Prostate gland (tissue), 2 donors: ENCODE results near the gene THBS1. TPM values are rescaled to one million over a fixed set of nuclear protein-coding genes. Genes with fewer than 3 reads are reported as not detected.

ENCODE experiments used
- DNase-seq: peaks from one replicate; pipeline ENCODE4 v3.0.0-alpha.2; 2019; ENCODE audit warnings: low spot score
- H3K27ac ChIP-seq, 2 donors: fragments of 200-600 bp; sonication (generic); 2 replicates each; pipeline ENCODE4 v1.5.1; 2017 to 2019
- H3K27me3 ChIP-seq: fragments of 200-600 bp; sonication (generic); replicated peaks from 2 replicates; pipeline ENCODE4 v1.5.1; 2019; ENCODE audit not compliant: insufficient read depth
- H3K36me3 ChIP-seq, 2 donors: fragments of 200-600 bp; sonication (generic); 1 replicate in 1 of 2; 2 replicates in 1 of 2; pipeline versions ENCODE4 v1.5.1 to v1.8.1; 2017 to 2019
- H3K4me1 ChIP-seq: fragments of 200-600 bp; sonication (generic); replicated peaks from 2 replicates; pipeline ENCODE4 v1.5.1; 2019
- H3K4me3 ChIP-seq, 2 donors: fragments of 200-600 bp; sonication (generic); 2 replicates each; pipeline ENCODE4 v1.5.1; 2017 to 2019
- H3K9me3 ChIP-seq: fragments of 200-600 bp; sonication (generic); 2 replicates; pipeline ENCODE4 v1.5.1; 2017
- POLR2A ChIP-seq: fragments of 450-650 bp; IDR thresholded peaks from one replicate; pipeline ENCODE4 v1.6.1; 2016; ENCODE audit warnings: antibody characterized with exemption, mild to moderate bottlenecking
- POLR2AphosphoS5 ChIP-seq: sonication (generic); formaldehyde crosslinking; IDR thresholded peaks from one replicate; pipeline ENCODE4 v1.6.1; 2017; ENCODE audit warnings: antibody characterized with exemption
- WGBS: methylation state at CpG from one replicate; pipeline ENCODE4 v1.1.5; 2018; 5-methylcytosine and 5-hydroxymethylcytosine counted together
- intact Hi-C: fragments of 100-400 bp; cut with DNase I; formaldehyde crosslinking; loops from one replicate; pipeline ENCODE4 v1.14.2; 2022
- total RNA-seq, 2 donors: library from RNA; depleted of rRNA; stranded (reverse); fragments of >200 nt; gene quantifications; one replicate each; pipeline ENCODE4 v1.1.0, GENCODE V29; 2016
- TF ChIP-seq, protein P1 (sequence below), 4 experiments: fragments of 200-600 bp in 2 of 4; fragments of 450-650 bp in 2 of 4; sonication (generic) in 2 of 4; IDR thresholded peaks; 1 replicate in 3 of 4; 2 replicates in 1 of 4; pipeline ENCODE4 v1.5.1; 2016 to 2019; ENCODE audit warnings: antibody characterized with exemption in 4 of 4, mild to moderate bottlenecking in 2 of 4, moderate library complexity in 2 of 4

Gene THBS1
- total RNA-seq, 2 donors from 2014 or later, result 50.1 to 95.7 TPM

DNA sequence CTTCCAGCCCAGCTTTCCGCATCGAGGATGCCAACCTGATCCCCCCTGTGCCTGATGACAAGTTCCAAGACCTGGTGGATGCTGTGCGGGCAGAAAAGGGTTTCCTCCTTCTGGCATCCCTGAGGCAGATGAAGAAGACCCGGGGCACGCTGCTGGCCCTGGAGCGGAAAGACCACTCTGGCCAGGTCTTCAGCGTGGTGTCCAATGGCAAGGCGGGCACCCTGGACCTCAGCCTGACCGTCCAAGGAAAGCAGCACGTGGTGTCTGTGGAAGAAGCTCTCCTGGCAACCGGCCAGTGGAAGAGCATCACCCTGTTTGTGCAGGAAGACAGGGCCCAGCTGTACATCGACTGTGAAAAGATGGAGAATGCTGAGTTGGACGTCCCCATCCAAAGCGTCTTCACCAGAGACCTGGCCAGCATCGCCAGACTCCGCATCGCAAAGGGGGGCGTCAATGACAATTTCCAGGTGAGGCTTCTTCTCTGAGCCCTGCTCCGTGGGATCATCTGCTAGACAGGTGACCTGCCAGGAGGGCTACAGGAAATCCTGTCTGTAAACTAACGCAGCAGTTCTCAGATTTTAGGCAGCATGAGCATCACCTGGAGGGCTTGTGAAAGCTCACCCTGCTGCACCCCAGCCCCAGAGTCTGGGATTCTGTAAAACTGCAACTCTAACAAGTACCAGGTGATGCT is 1.6 kb downstream of the THBS1 start:
- Histone ChIP-seq H3K27me3 (no peaks in the 10 kb centered on the region), H3K4me3 (peak overlapping the region; percentile 50 to 54), H3K4me1 (no peaks in the 10 kb centered on the region), H3K36me3 (no peaks in the 10 kb centered on the region), H3K9me3 (no peaks in the 10 kb centered on the region), H3K27ac (peak overlapping the region; percentile 84 to 88)
- intact Hi-C loops, result loop anchor here (2.0 to 5.0 kb wide), 3 partner anchors 172 to 875 kb away; no protein-coding TSS in a partner anchor
- DNase-seq, result no peak
- TF ChIP-seq POLR2A (no peak), POLR2AphosphoS5 (no peak)
- TF ChIP-seq, protein P1, sequence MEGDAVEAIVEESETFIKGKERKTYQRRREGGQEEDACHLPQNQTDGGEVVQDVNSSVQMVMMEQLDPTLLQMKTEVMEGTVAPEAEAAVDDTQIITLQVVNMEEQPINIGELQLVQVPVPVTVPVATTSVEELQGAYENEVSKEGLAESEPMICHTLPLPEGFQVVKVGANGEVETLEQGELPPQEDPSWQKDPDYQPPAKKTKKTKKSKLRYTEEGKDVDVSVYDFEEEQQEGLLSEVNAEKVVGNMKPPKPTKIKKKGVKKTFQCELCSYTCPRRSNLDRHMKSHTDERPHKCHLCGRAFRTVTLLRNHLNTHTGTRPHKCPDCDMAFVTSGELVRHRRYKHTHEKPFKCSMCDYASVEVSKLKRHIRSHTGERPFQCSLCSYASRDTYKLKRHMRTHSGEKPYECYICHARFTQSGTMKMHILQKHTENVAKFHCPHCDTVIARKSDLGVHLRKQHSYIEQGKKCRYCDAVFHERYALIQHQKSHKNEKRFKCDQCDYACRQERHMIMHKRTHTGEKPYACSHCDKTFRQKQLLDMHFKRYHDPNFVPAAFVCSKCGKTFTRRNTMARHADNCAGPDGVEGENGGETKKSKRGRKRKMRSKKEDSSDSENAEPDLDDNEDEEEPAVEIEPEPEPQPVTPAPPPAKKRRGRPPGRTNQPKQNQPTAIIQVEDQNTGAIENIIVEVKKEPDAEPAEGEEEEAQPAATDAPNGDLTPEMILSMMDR (IDR thresholded peaks at IDR 0.05), result no peak
- 61% methylated on average over 18 of the region's 20 CpGs for WGBS

DNA sequence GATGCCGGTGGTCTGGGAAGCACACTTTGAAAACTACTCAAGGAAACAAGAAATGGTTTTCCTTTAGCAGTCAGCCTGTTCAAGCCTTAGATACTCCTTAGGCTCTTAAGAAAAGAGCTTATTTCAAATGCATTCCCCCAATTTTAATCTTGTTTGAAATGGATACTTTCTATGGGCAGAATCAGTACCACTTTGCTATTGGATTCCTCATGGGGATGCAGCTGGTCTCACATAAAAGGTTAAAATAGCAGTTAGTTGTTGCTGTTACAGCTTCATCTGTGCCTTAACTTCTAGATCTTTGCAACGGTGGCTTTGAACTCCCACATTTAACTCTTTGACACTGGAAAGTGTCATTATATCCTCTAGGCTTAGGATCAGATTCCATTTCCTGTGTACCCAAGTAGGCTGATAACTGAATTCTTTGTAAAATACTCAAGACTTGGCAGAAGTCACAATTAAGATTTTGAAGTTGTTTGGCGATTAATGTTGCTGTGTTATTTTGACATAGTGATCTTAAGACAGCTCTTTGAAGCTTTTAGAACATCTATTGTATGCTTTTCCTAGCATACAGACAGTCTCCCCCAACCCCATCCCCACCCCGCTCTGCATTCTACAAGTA is 2.2 kb downstream of the THBS1 start:
- TF ChIP-seq POLR2AphosphoS5 (no peak), POLR2A (no peak)
- TF ChIP-seq, protein P1 (IDR thresholded peaks at IDR 0.05), result peak in 1 of 4 experiments; percentile 22
- Histone ChIP-seq H3K4me3 (peak overlapping the region; percentile 50 to 54), H3K36me3 (no peaks in the 10 kb centered on the region), H3K9me3 (no peaks in the 10 kb centered on the region), H3K27me3 (no peaks in the 10 kb centered on the region), H3K4me1 (no peaks in the 10 kb centered on the region), H3K27ac (no peak overlapping the region)
- intact Hi-C loops, result loop anchor here (2.0 to 5.0 kb wide), 3 partner anchors 172 to 876 kb away; no protein-coding TSS in a partner anchor
- no peak for DNase-seq
- 55% methylated on average over 4 of the region's 4 CpGs for WGBS

DNA sequence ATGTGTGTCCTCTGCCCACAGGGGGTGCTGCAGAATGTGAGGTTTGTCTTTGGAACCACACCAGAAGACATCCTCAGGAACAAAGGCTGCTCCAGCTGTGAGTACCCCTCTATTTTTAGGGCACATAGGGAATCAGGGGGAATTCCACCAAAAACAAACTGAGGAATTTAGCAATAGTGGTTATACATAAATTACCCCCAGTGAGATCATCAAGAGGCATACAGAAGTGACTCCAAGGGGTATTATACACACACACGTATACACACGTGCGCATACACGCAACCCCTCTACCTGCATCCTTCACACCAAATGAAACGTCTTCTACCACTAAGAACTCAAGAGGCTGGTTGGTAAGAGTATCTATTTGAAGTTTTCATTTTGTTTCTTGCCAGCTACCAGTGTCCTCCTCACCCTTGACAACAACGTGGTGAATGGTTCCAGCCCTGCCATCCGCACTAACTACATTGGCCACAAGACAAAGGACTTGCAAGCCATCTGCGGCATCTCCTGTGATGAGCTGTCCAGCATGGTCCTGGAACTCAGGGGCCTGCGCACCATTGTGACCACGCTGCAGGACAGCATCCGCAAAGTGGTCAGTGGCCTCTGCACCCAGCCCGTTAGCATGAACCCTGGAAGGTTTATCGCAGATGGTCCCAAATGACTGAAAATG is 2.9 kb downstream of the THBS1 start:
- H3K4me1 ChIP-seq, result no peaks in the 10 kb centered on the region
- no peaks in the 10 kb centered on the region for H3K36me3 ChIP-seq
- peak overlapping the region in 1 of 2 donors; percentile 54 for H3K4me3 ChIP-seq
- DNase-seq, result no peak
- 81% methylated on average over 13 of the region's 13 CpGs for WGBS
- intact Hi-C loops, result loop anchor here (2.0 to 5.0 kb wide), 3 partner anchors 171 to 876 kb away; no protein-coding TSS in a partner anchor
- H3K9me3 ChIP-seq, result no peaks in the 10 kb centered on the region
- H3K27me3 ChIP-seq, result no peaks in the 10 kb centered on the region
- H3K27ac ChIP-seq, result no peak overlapping the region
- TF ChIP-seq POLR2AphosphoS5 (no peak), POLR2A (no peak)
- TF ChIP-seq, protein P1 (IDR thresholded peaks at IDR 0.05), result peak in 1 of 4 experiments; percentile 13

DNA sequence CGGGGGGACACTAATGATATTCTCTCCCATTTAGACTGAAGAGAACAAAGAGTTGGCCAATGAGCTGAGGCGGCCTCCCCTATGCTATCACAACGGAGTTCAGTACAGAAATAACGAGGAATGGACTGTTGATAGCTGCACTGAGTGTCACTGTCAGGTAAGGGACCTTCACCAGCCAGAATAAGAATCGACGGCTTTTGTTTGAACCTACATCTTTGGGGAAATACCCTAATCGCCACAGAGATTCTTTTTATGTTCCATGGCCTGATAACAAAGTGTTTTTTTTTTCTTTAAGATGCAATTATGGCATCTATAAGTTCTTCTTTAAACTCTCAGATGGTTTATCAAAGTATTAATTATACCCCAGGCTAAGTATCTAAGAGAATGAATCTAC is 3.4 kb downstream of the THBS1 start:
- Histone ChIP-seq H3K27ac (no peak overlapping the region), H3K9me3 (no peaks in the 10 kb centered on the region), H3K4me3 (peak overlapping the region in 1 of 2 donors; percentile 54), H3K4me1 (no peaks in the 10 kb centered on the region), H3K36me3 (no peaks in the 10 kb centered on the region), H3K27me3 (no peaks in the 10 kb centered on the region)
- intact Hi-C loops, result loop anchor here (5.0 kb wide), 2 partner anchors 507 to 877 kb away; no protein-coding TSS in a partner anchor
- TF ChIP-seq POLR2AphosphoS5 (no peak), POLR2A (no peak)
- TF ChIP-seq, protein P1 (IDR thresholded peaks at IDR 0.05), result no peak
- DNase-seq, result no peak
- WGBS, result 75% methylated on average over 7 of the region's 7 CpGs
